GM23338 (cell line): ENCODE results near the gene ENTR1. TPM values are rescaled to one million over a fixed set of nuclear protein-coding genes. Genes with fewer than 3 reads are reported as not detected.

ENCODE experiments used
- ATAC-seq: fragments of 200-7000 bp; cut with Tn5 transposase; 3 replicates; pipeline ENCODE4 v1.9.1; 2020
- DNase-seq: peaks from one replicate; pipeline ENCODE4 v3.0.0-alpha.2; 2015; ENCODE audit warnings: low spot score
- H2AFZ ChIP-seq: fragments of 200-600 bp; sonication (generic); 2 replicates; pipeline ENCODE4 v1.8.0; 2016; ENCODE audit warnings: antibody characterized with exemption, mild to moderate bottlenecking, moderate library complexity
- H3F3A ChIP-seq: fragments of 200-600 bp; sonication (generic); replicated peaks from 2 replicates; pipeline ENCODE4 v1.8.0; 2017; ENCODE audit warnings: antibody characterized with exemption, mixed run types, low read depth
- H3K27ac ChIP-seq: fragments of 200-600 bp; sonication (generic); 2 replicates; pipeline ENCODE4 v1.6.1; 2016; ENCODE audit warnings: low read depth
- H3K27me3 ChIP-seq: fragments of 200-600 bp; sonication (generic); 2 replicates; pipeline ENCODE4 v1.8.0; 2016; ENCODE audit warnings: mild to moderate bottlenecking, mixed run types, moderate library complexity; ENCODE audit not compliant: insufficient read depth
- H3K36me3 ChIP-seq: fragments of 200-600 bp; sonication (generic); 2 replicates; pipeline ENCODE4 v1.8.0; 2016; ENCODE audit warnings: mild to moderate bottlenecking; ENCODE audit not compliant: insufficient read depth
- H3K4me1 ChIP-seq: fragments of 200-600 bp; sonication (generic); 2 replicates; pipeline ENCODE4 v1.8.0; 2016; ENCODE audit warnings: mild to moderate bottlenecking, moderate library complexity; ENCODE audit not compliant: insufficient read depth
- H3K4me2 ChIP-seq: fragments of 200-600 bp; sonication (generic); 2 replicates; pipeline ENCODE4 v1.7.1; 2017; ENCODE audit warnings: mixed run types
- H3K4me3 ChIP-seq: fragments of 200-600 bp; sonication (generic); 2 replicates; pipeline ENCODE4 v1.6.1; 2016; ENCODE audit warnings: mixed run types
- H3K79me2 ChIP-seq: fragments of 200-600 bp; sonication (generic); replicated peaks from 2 replicates; pipeline ENCODE4 v1.8.0; 2017; ENCODE audit warnings: mild to moderate bottlenecking; ENCODE audit not compliant: insufficient read depth
- H3K9me2 ChIP-seq: fragments of 200-600 bp; sonication (generic); 2 replicates; pipeline ENCODE4 v1.8.0; 2017; ENCODE audit not compliant: insufficient read depth
- H4K20me1 ChIP-seq: fragments of 200-600 bp; sonication (generic); replicated peaks from 2 replicates; pipeline ENCODE4 v1.8.0; 2017; ENCODE audit warnings: mild to moderate bottlenecking; ENCODE audit not compliant: insufficient read depth
- H3K27ac Mint-ChIP-seq: 2 replicates; pipeline ENCODE4 v1.8.0; 2020; ENCODE audit warnings: inconsistent platforms, mild to moderate bottlenecking, moderate library complexity, mixed read lengths
- H3K27me3 Mint-ChIP-seq: 3 replicates; pipeline ENCODE4 v1.8.0; 2022; ENCODE audit warnings: low read depth, mild to moderate bottlenecking, moderate library complexity, mixed read lengths, inconsistent platforms; ENCODE audit not compliant: insufficient read depth, poor library complexity
- H3K36me3 Mint-ChIP-seq: 3 replicates; pipeline ENCODE4 v1.8.0; 2021; ENCODE audit warnings: low read depth, mild to moderate bottlenecking, inconsistent platforms, moderate library complexity, mixed read lengths
- H3K4me1 Mint-ChIP-seq: 3 replicates; pipeline ENCODE4 v1.8.0; 2020; ENCODE audit warnings: mild to moderate bottlenecking, inconsistent platforms, mixed read lengths
- H3K4me3 Mint-ChIP-seq: 3 replicates; pipeline ENCODE4 v1.8.0; 2021; ENCODE audit warnings: moderate library complexity, mild to moderate bottlenecking, inconsistent platforms, mixed read lengths
- H3K9me3 Mint-ChIP-seq: 3 replicates; pipeline ENCODE4 v1.8.0; 2020; ENCODE audit warnings: moderate library complexity, mild to moderate bottlenecking, inconsistent platforms, mixed read lengths
- ZNF331 ChIP-seq: fragments of 250-450 bp; sonication (Bioruptor Pico); IDR thresholded peaks from 2 replicates; pipeline ENCODE4 v1.5.0; 2020; ENCODE audit warnings: low read depth, mild to moderate bottlenecking, moderate library complexity
- ZNF462 ChIP-seq: fragments of 250-450 bp; sonication (Bioruptor Pico); IDR thresholded peaks from 2 replicates; pipeline ENCODE4 v1.5.0; 2020; ENCODE audit warnings: mild to moderate bottlenecking, moderate library complexity
- polyA plus RNA-seq: library from polyadenylated mRNA; unstranded; fragments of >200 nt; fragmentation: Nextera tagmentation; extraction: Ambion mirVana; gene quantifications from 2 replicates; pipeline ENCODE4 v1.2.1, GENCODE V29; 2016
- total RNA-seq: library from RNA; depleted of rRNA; stranded (reverse); fragments of >200 nt; shearing (Covaris generic); gene quantifications from 2 replicates; pipeline ENCODE4 v1.2.3, GENCODE V29; 2014
- TF ChIP-seq, protein P1 (sequence below), 2 experiments: fragments of 200-600 bp in 1 of 2; sonication (generic) in 1 of 2; conservative IDR thresholded peaks; 2 replicates each; pipeline versions ENCODE4 v1.5.1 to v1.6.1; 2016 to 2017; ENCODE audit warnings: antibody characterized with exemption in 2 of 2, low read depth in 2 of 2, mild to moderate bottlenecking in 2 of 2, moderate library complexity in 1 of 2
- TF ChIP-seq, protein P2 (sequence below): IDR thresholded peaks from one replicate; pipeline ENCODE4 v1.6.1; 2018; ENCODE audit warnings: antibody characterized with exemption; ENCODE audit not compliant: unreplicated experiment

The ENTR1 gene
- total and polyA plus RNA-seq, 2 experiments from 2014 or later, result 25.6 to 91.9 TPM

DNA sequence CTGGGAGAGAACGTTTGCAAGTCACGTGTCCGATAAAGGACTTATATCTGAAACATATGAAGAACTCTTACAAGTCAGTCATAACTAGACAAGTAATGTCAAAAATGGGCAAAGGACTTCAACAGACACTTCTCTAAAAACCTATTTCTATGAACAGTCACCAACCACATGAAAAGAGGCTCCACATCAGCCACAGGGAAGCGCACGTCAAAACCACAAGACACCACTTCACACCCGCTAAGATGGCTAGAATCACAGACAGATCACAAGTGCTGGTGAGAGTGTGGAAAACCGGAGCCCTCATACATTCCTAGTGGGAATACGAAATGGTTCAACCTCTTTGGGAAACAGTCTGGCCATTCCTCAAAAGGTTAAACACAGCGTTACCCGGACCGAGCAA, 25.4 kb downstream of the ENTR1 start:
- Histone ChIP-seq H3K27me3 (no peaks in the 10 kb centered on the region), H3K36me3 (peaks cover 23% of the 10 kb centered on the region; the same call in 1 of the 2 replicates), H3K4me3 (no peak overlapping the region), H3K9me2 (no peaks in the 10 kb centered on the region), H3F3A (0 out of 2 replicates have a peak, but pooled peaks cover 3% of the 10 kb centered on the region), H3K4me1 (no peaks in the 10 kb centered on the region), H3K79me2 (no peaks in the 10 kb centered on the region), H3K4me2 (no peak overlapping the region), H2AFZ (no peak overlapping the region), H3K27ac (no peak overlapping the region), H4K20me1 (peaks cover 11% of the 10 kb centered on the region; the same call in 1 of the 2 replicates)
- Mint-ChIP-seq H3K4me1 (no peaks in the 10 kb centered on the region), H3K9me3 (no peaks in the 10 kb centered on the region), H3K27me3 (peaks cover 1% of the 10 kb centered on the region), H3K4me3 (no peak overlapping the region), H3K27ac (no peak overlapping the region), H3K36me3 (peaks cover 66% of the 10 kb centered on the region)
- DNase-seq, result no peak
- no peak for ATAC-seq
- TF ChIP-seq, protein P1, sequence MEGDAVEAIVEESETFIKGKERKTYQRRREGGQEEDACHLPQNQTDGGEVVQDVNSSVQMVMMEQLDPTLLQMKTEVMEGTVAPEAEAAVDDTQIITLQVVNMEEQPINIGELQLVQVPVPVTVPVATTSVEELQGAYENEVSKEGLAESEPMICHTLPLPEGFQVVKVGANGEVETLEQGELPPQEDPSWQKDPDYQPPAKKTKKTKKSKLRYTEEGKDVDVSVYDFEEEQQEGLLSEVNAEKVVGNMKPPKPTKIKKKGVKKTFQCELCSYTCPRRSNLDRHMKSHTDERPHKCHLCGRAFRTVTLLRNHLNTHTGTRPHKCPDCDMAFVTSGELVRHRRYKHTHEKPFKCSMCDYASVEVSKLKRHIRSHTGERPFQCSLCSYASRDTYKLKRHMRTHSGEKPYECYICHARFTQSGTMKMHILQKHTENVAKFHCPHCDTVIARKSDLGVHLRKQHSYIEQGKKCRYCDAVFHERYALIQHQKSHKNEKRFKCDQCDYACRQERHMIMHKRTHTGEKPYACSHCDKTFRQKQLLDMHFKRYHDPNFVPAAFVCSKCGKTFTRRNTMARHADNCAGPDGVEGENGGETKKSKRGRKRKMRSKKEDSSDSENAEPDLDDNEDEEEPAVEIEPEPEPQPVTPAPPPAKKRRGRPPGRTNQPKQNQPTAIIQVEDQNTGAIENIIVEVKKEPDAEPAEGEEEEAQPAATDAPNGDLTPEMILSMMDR (conservative IDR thresholded peaks at IDR 0.05; ENCODE audit: low read depth in 2 of 2), result no peak
- no peak for TF ChIP-seq ZNF331
- no peak for TF ChIP-seq ZNF462 (CRISPR knock-in tag)

DNA sequence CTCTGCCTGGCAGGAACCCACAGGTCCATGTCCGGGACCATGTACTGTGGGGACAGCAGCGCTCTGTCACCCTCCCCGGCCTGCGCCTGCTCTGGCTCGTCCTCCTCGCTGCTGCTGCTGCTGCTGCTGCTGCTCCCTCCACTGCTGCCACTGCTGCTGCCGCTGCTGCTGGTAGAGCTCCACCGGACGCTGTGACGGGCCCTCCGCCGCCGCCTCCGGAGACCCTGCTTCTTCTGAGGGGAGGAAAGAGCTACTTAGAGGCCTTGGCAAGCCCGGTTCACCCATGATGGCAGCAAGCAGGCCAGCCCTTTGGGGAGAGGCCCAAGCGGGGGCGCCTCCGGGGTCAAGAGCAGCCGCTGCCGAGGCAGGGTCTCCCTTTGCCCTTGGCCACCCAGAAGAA, 27.0 kb downstream of the ENTR1 start:
- Histone ChIP-seq H3K4me2 (no peak overlapping the region), H3K79me2 (no peaks in the 10 kb centered on the region), H3K27me3 (no peaks in the 10 kb centered on the region), H3K36me3 (peaks cover 22% of the 10 kb centered on the region; the same call in 1 of the 2 replicates), H3K4me3 (no peak overlapping the region), H2AFZ (no peak overlapping the region), H4K20me1 (peaks cover 8% of the 10 kb centered on the region; the same call in 1 of the 2 replicates), H3K9me2 (no peaks in the 10 kb centered on the region), H3K27ac (no peak overlapping the region), H3K4me1 (no peaks in the 10 kb centered on the region), H3F3A (0 out of 2 replicates have a peak, but pooled peaks cover 3% of the 10 kb centered on the region)
- TF ChIP-seq, protein P2, sequence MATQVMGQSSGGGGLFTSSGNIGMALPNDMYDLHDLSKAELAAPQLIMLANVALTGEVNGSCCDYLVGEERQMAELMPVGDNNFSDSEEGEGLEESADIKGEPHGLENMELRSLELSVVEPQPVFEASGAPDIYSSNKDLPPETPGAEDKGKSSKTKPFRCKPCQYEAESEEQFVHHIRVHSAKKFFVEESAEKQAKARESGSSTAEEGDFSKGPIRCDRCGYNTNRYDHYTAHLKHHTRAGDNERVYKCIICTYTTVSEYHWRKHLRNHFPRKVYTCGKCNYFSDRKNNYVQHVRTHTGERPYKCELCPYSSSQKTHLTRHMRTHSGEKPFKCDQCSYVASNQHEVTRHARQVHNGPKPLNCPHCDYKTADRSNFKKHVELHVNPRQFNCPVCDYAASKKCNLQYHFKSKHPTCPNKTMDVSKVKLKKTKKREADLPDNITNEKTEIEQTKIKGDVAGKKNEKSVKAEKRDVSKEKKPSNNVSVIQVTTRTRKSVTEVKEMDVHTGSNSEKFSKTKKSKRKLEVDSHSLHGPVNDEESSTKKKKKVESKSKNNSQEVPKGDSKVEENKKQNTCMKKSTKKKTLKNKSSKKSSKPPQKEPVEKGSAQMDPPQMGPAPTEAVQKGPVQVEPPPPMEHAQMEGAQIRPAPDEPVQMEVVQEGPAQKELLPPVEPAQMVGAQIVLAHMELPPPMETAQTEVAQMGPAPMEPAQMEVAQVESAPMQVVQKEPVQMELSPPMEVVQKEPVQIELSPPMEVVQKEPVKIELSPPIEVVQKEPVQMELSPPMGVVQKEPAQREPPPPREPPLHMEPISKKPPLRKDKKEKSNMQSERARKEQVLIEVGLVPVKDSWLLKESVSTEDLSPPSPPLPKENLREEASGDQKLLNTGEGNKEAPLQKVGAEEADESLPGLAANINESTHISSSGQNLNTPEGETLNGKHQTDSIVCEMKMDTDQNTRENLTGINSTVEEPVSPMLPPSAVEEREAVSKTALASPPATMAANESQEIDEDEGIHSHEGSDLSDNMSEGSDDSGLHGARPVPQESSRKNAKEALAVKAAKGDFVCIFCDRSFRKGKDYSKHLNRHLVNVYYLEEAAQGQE, result no peak
- ATAC-seq, result no peak
- Mint-ChIP-seq H3K4me1 (no peaks in the 10 kb centered on the region), H3K4me3 (no peak overlapping the region), H3K9me3 (no peaks in the 10 kb centered on the region), H3K27ac (no peak overlapping the region), H3K27me3 (peaks cover 1% of the 10 kb centered on the region), H3K36me3 (peaks cover 52% of the 10 kb centered on the region)
- no peak for DNase-seq
